K562 (cell line): Measurements from ENCODE around the gene WDR46. TPM values are rescaled to one million over a fixed set of nuclear protein-coding genes. Genes with fewer than 3 reads are reported as not detected.

ENCODE experiments used
- AFF4 ChIP-seq: sonication (generic); formaldehyde crosslinking; IDR thresholded peaks from 2 replicates; pipeline ENCODE4 v1.8.0; 2023; ENCODE audit warnings: mild to moderate bottlenecking, missing genetic modification reagents
- CBX3 ChIP-seq, 2 experiments: IDR thresholded peaks; 1 replicate in 1 of 2; 2 replicates in 1 of 2; pipeline ENCODE4 v1.6.1; 2012; ENCODE audit warnings: inconsistent platforms in 2 of 2, low read length in 2 of 2, borderline replicate concordance in 1 of 2, control low read depth in 1 of 2
- CREB1 ChIP-seq, 2 experiments: sonication (generic) in 1 of 2; formaldehyde crosslinking in 1 of 2; IDR thresholded peaks; 2 replicates each; pipeline versions ENCODE4 v1.6.1 to v1.8.0; 2012 to 2022; ENCODE audit warnings: inconsistent platforms in 1 of 2, mild to moderate bottlenecking in 1 of 2, missing genetic modification reagents in 1 of 2, moderate library complexity in 1 of 2
- EGR1 ChIP-seq: fragments of 450-650 bp; conservative IDR thresholded peaks from 2 replicates; pipeline ENCODE4 v1.6.1; 2017; ENCODE audit warnings: mild to moderate bottlenecking
- NCOA1 ChIP-seq: fragments of 450-650 bp; IDR thresholded peaks from 2 replicates; pipeline ENCODE4 v1.6.1; 2016; ENCODE audit warnings: low read depth
- POLR2G ChIP-seq: fragments of 200-400 bp; formaldehyde crosslinking; IDR thresholded peaks from 2 replicates; pipeline ENCODE4 v1.6.1; 2017; ENCODE audit warnings: low read depth, mild to moderate bottlenecking, antibody characterized with exemption, low read length, moderate library complexity
- RBM22 ChIP-seq: fragments of 200-400 bp; formaldehyde crosslinking; IDR thresholded peaks from 2 replicates; pipeline ENCODE4 v1.6.1; 2018; ENCODE audit warnings: low read length, low read depth; ENCODE audit not compliant: poor library complexity, severe bottlenecking
- UBTF ChIP-seq, 2 experiments: IDR thresholded peaks; 2 replicates each; pipeline ENCODE4 v1.6.1; 2012; ENCODE audit warnings: improper control_type of control experiment in 2 of 2, low read depth in 2 of 2, low read length in 2 of 2, borderline replicate concordance in 1 of 2
- ZBTB40 ChIP-seq, 2 experiments: fragments of 450-650 bp in 1 of 2; sonication (generic) in 1 of 2; formaldehyde crosslinking in 1 of 2; IDR thresholded peaks; 2 replicates each; pipeline versions ENCODE4 v1.7.1 to v1.9.0; 2016 to 2022; ENCODE audit warnings: inconsistent platforms in 1 of 2, mild to moderate bottlenecking in 1 of 2, missing genetic modification reagents in 1 of 2
- ZNF12 ChIP-seq: sonication (generic); formaldehyde crosslinking; IDR thresholded peaks from 2 replicates; pipeline ENCODE4 v1.4.0; 2020; ENCODE audit warnings: mild to moderate bottlenecking, missing genetic modification reagents
- polyA plus RNA-seq, 8 experiments: library from polyadenylated mRNA; depleted of rRNA in 4 of 8; stranded (reverse) in 5 of 8; unstranded in 3 of 8; fragments of >200 nt; fragmentation: Nextera tagmentation in 2 of 8; fragmentation: Illumina TruSeq in 1 of 8; extraction: Ambion mirVana in 2 of 8; extraction: Trizol in 1 of 8; gene quantifications; 2 replicates each; pipeline versions ENCODE4 v1.2.1 to v1.2.3, GENCODE V29; 2011 to 2014; ENCODE audit warnings: inconsistent platforms in 1 of 8, missing spikeins in 1 of 8
- total RNA-seq, 7 experiments: library from RNA; depleted of rRNA in 6 of 7; stranded (reverse); fragments of >200 nt in 6 of 7; fragmentation: Illumina TruSeq in 2 of 7; extraction: Trizol in 2 of 7; gene quantifications; 2 replicates each; pipeline versions ENCODE4 v1.2.1 to v1.2.3, GENCODE V29; 2011 to 2021; ENCODE audit warnings: low replicate concordance in 1 of 7

The WDR46 gene
- total and polyA plus RNA-seq, 9 of the 15 experiments (the other 6 are each of a cell fraction or from before 2014, with no cell fraction given): 8.9 to 146 (median 93.1) TPM

DNA sequence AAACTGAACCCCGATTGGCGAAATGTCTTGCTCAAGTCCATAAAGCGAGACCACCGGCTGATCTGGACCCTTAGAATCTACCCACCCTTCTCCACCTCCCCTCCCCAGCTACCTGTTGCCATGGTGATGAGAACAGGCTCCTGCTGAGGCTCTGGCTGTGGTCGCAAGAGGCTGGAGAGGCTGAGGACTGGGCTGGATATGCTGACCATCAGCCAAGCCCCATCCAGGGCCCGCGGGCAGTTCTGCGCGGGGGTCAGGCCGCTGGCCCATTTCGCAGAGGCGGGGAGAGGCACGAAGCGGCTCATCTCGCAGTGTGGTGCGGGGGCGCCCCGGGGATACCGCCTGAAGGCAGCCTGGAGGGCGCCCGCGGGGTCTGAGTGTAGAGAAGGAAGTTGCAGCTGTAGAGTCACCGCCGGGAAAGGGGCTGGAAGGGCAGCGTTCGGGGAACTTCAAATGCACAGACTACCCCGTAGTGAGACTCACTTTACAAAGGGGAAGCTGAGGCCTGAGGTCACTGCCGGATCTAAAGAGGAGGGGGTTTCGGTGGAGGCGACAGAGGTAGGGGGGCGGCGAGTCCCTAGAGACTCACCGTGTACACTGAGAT lies 24.2 kb upstream of the WDR46 start (continued):
- TF ChIP-seq UBTF (IDR thresholded peaks at IDR 0.05; ENCODE audit: borderline replicate concordance in 1 of 2, low read depth in 2 of 2, low read length in 2 of 2) (peak; percentile 8 to 56; a peak in 1 of 4 replicates), CREB1 (IDR thresholded peaks at IDR 0.05) (no peak), CREB1 (CRISPR knock-in tag; IDR thresholded peaks at IDR 0.05) (peak; percentile 51; the same call in 1 of the 2 replicates), NCOA1 (0 out of 2 replicates have a peak, but pooled peaks have one; percentile 11), ZNF12 (CRISPR knock-in tag) (0 out of 2 replicates have a peak, but pooled peaks have one; percentile 8), CBX3 (IDR thresholded peaks at IDR 0.05; ENCODE audit: borderline replicate concordance in 1 of 2, low read length in 2 of 2) (peak in 1 of 2 experiments; percentile 54; a peak in 1 of 3 replicates), ZBTB40 (IDR thresholded peaks at IDR 0.05) (peak; percentile 12; the same call in 1 of the 2 replicates), ZBTB40 (CRISPR knock-in tag; IDR thresholded peaks at IDR 0.05) (no peak), AFF4 (CRISPR knock-in tag) (peak; percentile 95), RBM22 (no peak), POLR2G (peak; percentile 58; the same call in 1 of the 2 replicates), EGR1 (peak; percentile 89)
